ENCODE measurements around the gene NOM1.
A peak's percentile ranks its signal among the peaks of the same experiment; 100 is the strongest.

Gene NOM1

GRCh38 chr7:157017149-157017548, 67.6 kb downstream of the NOM1 start:
- DNase-seq (ENCODE audit: low spot score in 2 of 2) (no peak), ATAC-seq (ENCODE audit: low read depth) (no peak)
- no peak overlapping the region for H3K27ac Mint-ChIP-seq
- H3K4me1 Mint-ChIP-seq, result peaks cover 10% of the 10 kb centered on the region
- H3K4me3 Mint-ChIP-seq, result no peak overlapping the region
- H3K27me3 Mint-ChIP-seq, result peaks cover 28% of the 10 kb centered on the region
- no peaks in the 10 kb centered on the region for H3K9me3 Mint-ChIP-seq
- H3K36me3 Mint-ChIP-seq, result no peaks in the 10 kb centered on the region

- no peak for DNase-seq (ENCODE audit: low spot score in 2 of 2)
- H3K27me3 Mint-ChIP-seq, result peaks cover 32% of the 10 kb centered on the region
- no peak overlapping the region for H3K4me3 Mint-ChIP-seq
- peaks cover 10% of the 10 kb centered on the region for H3K4me1 Mint-ChIP-seq
- no peak for ATAC-seq (ENCODE audit: low read depth)
- no peaks in the 10 kb centered on the region for H3K9me3 Mint-ChIP-seq
- H3K27ac Mint-ChIP-seq, result no peak overlapping the region
- H3K36me3 Mint-ChIP-seq, result no peaks in the 10 kb centered on the region
Measured at GRCh38 chr7:157017603-157018327, 68.3 kb downstream of the NOM1 start.

GRCh38 chr7:157018328-157018996, 69.0 kb downstream of the NOM1 start:
- H3K9me3 Mint-ChIP-seq, result no peaks in the 10 kb centered on the region
- peaks cover 10% of the 10 kb centered on the region for H3K4me1 Mint-ChIP-seq
- no peak overlapping the region for H3K4me3 Mint-ChIP-seq
- H3K27me3 Mint-ChIP-seq, result peaks cover 37% of the 10 kb centered on the region
- DNase-seq (ENCODE audit: low spot score in 2 of 2), result no peak
- no peak for ATAC-seq (ENCODE audit: low read depth)
- no peaks in the 10 kb centered on the region for H3K36me3 Mint-ChIP-seq
- peak overlapping the region; percentile 60 for H3K27ac Mint-ChIP-seq

- H3K36me3 Mint-ChIP-seq, result no peaks in the 10 kb centered on the region
- H3K4me3 Mint-ChIP-seq, result peak overlapping the region; percentile 25
- no peaks in the 10 kb centered on the region for H3K9me3 Mint-ChIP-seq
- DNase-seq (ENCODE audit: low spot score in 2 of 2) (no peak), ATAC-seq (ENCODE audit: low read depth) (no peak)
- peak overlapping the region; percentile 60 for H3K27ac Mint-ChIP-seq
- peaks cover 36% of the 10 kb centered on the region for H3K27me3 Mint-ChIP-seq
- H3K4me1 Mint-ChIP-seq, result peaks cover 10% of the 10 kb centered on the region
Measured at GRCh38 chr7:157018997-157019608, 69.6 kb downstream of the NOM1 start.

GRCh38 chr7:157019718-157020451, 70.4 kb downstream of the NOM1 start:
- no peaks in the 10 kb centered on the region for H3K9me3 Mint-ChIP-seq
- H3K4me1 Mint-ChIP-seq, result peaks cover 10% of the 10 kb centered on the region
- H3K4me3 Mint-ChIP-seq, result no peak overlapping the region
- H3K27me3 Mint-ChIP-seq, result peaks cover 34% of the 10 kb centered on the region
- no peak for DNase-seq (ENCODE audit: low spot score in 2 of 2)
- H3K36me3 Mint-ChIP-seq, result no peaks in the 10 kb centered on the region
- ATAC-seq (ENCODE audit: low read depth), result no peak
- H3K27ac Mint-ChIP-seq, result no peak overlapping the region

GRCh38 chr7:157020514-157021070, 71.1 kb downstream of the NOM1 start:
- Mint-ChIP-seq H3K4me1 (peaks cover 10% of the 10 kb centered on the region), H3K27ac (no peak overlapping the region), H3K27me3 (peaks cover 39% of the 10 kb centered on the region), H3K36me3 (no peaks in the 10 kb centered on the region), H3K4me3 (no peak overlapping the region), H3K9me3 (no peaks in the 10 kb centered on the region)
- DNase-seq (ENCODE audit: low spot score in 2 of 2) (no peak), ATAC-seq (ENCODE audit: low read depth) (no peak)

GRCh38 chr7:157021071-157021870, 71.8 kb downstream of the NOM1 start:
- ATAC-seq (ENCODE audit: low read depth) (no peak), DNase-seq (ENCODE audit: low spot score in 2 of 2) (no peak)
- Mint-ChIP-seq H3K36me3 (no peaks in the 10 kb centered on the region), H3K27ac (no peak overlapping the region), H3K27me3 (peaks cover 36% of the 10 kb centered on the region), H3K4me3 (no peak overlapping the region), H3K4me1 (peaks cover 7% of the 10 kb centered on the region), H3K9me3 (no peaks in the 10 kb centered on the region)

- Mint-ChIP-seq H3K27me3 (peaks cover 36% of the 10 kb centered on the region), H3K36me3 (no peaks in the 10 kb centered on the region), H3K9me3 (no peaks in the 10 kb centered on the region), H3K4me1 (peaks cover 2% of the 10 kb centered on the region), H3K27ac (no peak overlapping the region), H3K4me3 (no peak overlapping the region)
- ATAC-seq (ENCODE audit: low read depth), result no peak
- DNase-seq (ENCODE audit: low spot score in 2 of 2), result no peak
Measured at GRCh38 chr7:157021871-157022680, 72.6 kb downstream of the NOM1 start.

All from memory B cell (primary cell).